Measurements from ENCODE around the gene DNMT3A.
"Not testable (repeated sequence)": the region's sequence is repeated elsewhere in the genome, so short reads cannot be mapped to it uniquely, and the experiment has no call there.

Gene DNMT3A

DNA sequence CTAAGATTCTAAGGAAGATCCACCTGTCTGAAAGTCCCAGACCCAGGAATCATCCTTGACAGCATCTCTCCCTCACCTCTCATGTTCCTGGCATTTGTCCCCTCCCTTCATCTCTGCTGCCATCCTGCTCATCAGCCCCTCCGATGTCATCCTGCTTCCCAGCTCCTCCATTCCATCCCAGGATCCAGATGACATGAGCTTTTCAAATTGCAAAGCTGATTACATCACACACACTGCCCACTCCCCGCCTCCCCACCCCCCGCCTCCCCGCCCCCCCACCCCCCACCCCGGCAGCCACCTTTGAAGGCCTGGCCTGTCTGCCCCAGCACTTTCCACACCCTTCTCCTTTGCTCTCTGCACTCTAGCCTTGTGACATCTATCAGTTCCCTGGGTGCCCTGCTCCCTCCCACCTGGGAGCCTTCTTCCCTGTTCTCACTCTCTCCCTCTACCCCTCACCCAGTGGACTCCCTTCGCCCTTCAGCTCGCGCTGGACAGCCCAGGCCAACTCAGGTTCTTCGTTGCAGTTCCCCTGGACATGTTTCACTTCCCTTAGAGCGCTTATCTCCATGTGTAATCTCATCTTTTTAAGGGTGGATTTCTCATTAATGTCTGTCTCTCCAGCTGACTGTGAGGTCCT lies 61.6 kb downstream of the DNMT3A start:
- DNase-seq = no peak

DNA sequence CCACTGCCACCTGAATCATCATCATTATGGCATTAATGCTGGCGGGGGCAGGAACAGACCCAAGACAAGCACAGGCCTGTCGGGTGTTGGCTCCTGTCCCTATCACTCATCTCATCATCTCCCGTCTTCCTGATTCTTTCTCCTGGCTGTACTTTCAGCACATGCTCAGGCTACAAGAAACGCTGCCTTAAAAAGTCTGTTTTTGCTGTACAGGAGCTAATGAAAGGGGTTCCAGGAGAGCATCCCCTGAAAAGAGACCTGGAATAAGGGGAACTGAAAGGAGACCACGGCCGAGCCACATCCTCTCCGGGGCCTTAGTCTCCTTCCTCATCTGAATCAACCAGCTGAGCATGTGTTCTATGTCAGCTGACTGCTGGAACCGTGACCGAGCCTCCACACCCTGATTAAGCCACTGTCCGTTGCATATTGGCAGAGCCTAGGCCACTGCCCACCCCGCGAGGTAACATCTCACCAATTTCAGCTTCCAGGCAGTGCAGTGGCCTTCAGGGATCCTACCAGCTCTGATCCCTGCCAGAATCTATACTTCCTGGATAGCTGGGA lies 62.6 kb downstream of the DNMT3A start:
- no peak for DNase-seq

DNA sequence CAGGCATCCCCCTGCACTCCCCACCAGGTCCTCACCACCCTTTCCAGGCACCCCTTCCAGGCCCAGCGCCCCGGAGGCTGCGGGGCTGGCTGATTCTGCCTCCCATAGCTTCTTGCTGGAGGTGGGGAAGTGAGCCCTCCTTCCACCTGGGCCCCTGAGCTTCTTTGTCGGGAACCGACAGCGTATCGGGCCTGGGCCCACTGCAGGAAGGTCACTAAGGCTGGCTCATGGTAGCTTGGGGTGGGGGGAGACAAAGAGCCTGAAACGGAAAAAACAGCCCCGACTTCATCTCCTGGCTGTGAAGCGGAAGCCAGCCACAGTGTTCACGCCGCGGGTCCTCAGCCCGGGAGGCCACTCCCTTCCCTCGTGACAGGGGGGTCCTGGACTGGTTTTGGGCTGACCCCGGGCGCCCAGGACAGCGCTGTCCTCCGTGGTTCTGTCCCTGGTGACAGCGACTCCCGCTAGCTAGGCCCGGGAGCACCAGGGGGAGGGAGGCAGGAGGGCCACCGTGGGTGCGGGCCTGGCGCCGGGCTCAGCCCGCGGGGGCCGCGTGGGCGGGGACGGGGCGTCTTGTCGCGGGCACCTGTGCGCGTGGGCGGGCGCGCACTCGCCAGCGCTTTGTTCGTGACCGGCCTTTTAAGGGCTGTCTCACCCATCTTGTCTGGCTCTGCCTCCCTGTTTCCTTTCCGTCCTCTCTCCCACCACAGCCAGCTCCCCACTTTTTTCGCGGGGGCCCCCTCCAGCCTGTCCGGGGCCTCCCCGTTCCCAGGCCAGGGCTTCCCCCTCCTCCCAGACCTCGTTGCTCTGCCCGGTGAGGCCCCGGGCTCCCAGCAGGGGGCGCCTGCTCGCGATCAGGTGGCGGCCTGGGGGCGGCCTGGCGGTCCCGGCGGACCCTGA lies 64.9 kb downstream of the DNMT3A start:
- peak; percentile 92 for DNase-seq

DNA sequence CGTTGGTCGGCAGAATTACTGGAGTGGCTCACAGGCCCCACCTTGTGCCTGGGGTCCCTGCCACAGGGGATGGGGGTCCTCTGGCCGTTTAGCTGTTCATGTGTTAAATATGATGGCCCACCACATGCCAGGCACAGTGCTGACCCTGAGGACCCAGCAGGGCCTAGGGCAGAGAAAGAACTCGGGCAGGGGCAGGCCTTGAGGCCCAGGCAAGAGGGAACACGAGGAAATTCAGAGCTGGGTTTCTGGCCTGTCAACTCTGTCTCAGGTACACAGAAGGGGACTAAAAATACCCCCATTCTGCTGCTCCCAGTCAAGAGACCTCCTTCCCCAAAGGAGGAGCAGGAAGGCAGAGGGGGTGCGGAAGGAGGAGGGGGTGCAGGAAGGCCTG lies 66.2 kb downstream of the DNMT3A start:
- DNase-seq = peak; percentile 78

DNA sequence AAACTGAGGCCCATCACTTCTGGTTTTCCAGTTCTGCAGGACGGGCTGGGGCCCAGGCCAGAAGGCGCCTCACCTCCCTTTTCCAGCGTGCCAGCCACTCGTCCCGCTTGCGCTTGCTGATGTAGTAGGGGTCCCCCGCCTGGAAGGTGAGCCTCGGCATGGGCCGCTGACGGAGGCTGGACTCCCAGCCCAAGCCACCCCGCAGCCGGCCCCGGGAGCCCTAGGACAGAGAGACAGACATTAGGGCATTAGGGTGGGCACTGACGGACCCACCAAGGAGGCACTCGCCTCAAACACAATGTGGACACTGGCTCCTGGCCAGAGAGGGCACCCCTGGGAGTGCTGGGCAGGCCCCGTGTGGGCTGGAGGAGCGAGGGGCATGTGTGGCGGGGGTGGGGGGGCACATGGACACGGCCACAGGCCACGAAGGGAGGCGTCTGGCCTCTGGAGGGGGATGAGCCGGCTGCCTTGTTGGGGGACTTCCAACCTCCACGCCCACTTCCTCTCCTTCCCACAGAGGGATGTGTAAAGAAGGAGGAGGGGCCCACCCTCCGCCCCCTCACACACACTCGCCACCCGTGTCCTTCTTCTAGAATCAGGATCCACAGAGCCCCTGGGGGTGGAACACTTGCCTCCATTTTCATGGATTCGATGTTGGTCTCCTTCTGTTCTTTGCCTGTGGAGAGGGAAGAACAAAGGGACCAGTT lies 66.7 kb downstream of the DNMT3A start:
- peak; percentile 80 for DNase-seq

DNA sequence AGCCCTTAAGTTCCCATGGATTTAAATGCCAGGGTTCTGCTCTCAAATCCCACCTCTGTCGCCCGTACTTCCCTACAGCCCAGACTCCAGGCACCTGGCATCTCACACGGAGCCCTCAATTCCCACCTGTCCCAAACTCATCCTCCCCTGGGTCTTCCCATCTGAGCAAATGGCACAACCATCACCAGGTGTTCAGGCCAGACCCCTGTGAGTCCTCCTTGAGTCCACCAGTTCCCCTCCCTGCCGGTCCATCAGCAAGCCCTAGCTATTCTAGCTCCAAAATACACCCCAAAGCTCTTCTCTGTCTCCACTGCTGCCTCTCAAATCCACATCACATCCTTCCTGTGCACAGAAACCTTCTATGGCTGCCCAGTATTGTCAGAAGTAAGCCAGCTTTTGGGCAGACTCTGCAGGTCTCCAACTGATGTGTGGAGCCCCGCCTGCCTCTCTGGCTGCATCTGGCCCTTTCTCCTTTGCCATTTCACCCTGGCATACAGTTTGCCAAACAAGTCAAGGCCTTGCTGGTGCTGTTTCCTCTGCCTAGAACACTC lies 67.7 kb downstream of the DNMT3A start:
- peak; percentile 69 for DNase-seq

DNA sequence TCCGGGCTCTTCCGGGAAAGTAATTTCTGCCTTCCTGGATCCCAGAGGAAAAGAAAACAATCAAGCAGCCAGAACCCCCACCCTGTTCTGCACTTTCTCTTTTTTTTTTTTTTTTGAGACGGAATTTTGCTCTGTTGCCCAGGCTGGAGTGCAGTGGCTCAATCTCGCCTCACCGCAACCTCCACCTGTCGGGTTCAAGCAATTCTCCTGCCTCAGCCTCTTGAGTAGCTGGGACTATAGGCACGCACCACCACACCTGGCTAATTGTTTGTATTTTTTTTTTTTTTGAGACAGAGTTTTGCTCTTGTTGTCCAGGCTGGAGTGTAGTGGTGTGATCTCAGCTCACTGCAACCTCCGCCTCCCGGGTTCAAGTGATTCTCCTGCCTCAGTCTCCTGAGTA lies 69.0 kb downstream of the DNMT3A start:
- not testable (repeated sequence) for DNase-seq

DNA sequence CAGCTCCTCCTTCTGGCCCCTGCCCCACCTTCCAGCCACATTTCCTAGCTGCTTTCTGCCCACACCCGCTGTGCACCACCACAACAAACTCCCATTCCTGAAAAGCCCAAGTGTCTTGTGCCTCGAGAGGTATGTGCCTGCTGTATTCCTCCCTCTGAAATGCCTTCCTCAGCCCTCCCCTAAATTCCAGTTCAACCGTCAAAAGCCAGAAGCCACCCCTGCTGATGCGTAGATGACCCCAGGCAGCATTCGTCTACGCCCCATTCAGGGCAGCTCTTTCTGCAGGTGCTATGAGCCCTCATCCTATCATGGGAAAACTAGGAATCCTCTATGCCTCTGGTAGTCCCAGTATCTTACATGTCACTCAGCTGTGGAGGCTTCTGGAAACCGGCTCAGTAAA lies 71.7 kb downstream of the DNMT3A start:
- no peak for DNase-seq

DNA sequence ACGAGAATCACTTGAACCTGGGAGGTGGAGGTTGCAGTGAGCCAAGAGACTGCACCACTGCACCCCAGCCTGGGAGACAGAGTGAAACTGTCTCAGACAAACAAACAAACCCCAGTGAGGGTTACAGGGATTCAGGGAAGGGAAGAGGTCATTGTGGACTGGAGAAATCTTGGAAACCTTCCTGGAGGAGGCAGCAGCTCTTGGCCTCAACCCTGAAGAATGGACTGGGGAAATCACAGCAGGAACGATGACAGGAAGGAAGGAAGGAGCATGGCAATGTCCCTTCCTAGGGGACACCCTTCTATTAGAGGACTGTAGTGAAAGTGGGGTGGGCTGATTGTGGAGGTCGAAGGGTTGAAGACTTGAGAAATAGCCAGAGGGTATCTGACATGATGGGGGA lies 72.5 kb downstream of the DNMT3A start:
- no peak for DNase-seq

DNA sequence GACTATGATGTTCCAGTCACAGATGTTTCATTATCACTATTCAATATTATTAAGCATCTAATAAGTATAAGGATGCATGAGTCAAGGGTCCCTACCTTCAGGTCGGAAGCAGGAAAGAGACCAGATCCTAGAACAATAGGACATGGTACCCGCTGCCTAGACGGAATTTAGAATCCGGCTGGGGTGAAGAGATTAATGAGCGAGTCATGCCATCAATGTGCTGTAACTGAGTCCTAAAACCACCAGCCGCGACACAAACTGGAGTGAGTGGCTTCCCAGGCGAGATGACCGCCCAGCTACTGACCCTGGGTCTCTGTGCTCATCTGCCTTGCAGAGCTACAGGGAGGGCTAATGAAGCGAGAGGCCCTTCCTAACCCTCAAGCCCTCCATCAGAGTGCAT lies 73.6 kb downstream of the DNMT3A start:
- no peak for DNase-seq

DNA sequence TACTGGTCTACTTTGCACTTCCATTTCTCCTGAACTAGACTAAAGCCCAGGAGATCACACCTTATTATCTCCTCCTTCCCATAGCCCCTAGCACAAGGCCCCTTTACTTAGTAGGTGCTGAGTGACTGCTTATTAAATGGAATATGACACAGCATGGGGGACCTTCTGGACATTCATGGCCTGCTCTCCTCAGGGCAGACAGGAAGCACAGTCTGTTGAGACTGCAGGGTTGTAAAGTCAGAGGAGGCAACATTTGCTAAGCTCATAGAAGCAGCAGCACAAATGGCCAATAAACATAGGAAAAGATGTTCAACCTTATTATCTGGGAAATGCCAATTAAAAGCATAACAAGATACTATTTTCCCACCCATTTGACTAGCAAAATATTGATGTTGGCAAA lies 75.3 kb downstream of the DNMT3A start:
- no peak for DNase-seq

DNA sequence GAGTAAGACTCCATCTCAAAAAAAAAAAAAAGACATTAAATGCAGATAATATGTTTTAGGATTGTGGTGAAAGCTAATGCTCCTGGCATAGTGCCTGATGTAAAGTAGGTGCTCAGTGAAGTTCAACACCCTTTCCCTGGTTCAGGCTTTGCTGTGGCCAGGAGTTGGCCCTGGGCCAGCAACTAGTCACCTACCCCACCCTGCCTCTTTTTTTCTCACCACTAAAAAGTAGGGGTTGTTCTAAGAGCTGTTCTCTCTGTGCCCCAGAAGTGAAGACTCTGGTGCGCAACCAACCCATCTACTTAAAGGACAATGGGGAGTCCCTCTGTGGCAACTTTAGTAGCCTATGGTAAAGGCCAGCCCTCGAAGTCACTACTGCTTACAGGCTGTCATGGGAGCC lies 75.9 kb downstream of the DNMT3A start:
- no peak for DNase-seq

DNA sequence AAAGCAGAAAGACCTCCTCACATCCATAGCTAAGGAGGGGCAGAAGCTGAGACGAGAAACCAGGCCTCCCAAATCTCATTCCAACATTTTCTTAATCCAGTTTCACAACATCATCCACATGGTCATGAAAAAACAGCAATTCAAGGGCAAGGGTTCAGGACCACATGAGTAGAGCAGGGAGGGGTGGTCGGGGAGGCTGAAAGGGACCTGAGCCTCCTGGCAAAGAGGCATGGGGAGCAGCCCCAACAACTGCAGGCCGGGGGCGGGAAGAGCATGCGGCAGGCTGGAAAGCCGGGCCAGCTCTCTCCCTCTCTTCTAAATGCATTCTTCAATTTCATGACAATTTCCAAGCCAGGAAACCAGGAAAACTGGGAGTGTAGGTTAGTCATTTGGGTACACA lies 76.7 kb downstream of the DNMT3A start:
- DNase-seq = no peak

DNA sequence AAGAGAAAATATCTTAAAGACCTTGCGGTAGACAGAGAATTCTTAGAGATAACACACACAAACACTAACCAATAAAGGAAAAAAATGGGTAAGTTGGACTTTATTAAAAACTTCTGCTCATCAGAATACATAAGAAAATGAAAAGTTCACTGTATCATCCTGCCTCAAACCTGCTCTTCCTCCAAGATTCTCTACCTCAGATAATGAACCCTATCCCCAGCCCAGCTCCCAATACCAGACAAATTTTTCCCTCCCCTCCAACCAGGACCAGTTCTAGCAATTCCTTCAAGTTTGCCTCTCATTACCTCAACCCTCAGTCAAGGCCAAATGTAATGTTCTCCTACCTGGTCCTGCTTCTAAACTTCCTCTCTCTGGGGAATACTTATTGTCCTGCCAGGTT lies 79.4 kb downstream of the DNMT3A start:
- no peak for DNase-seq

DNA sequence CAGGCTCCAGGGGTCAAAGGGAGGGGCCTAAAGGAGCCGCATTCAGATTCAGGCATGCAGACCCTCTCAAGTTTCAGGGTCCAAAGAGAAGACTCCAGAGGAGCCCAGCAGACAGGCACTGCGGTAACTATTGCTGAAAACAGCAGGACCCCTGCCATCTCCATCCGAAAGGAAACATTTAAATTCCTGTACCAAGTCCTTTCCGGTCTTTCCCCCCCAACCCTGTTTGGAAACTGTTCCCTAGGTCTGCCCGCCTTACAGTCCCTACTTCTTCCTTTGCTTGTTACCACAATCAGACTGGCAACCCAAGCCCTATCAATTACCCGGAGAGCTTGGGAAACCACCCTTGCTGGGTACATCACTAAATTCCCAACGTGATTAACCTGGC lies 82.0 kb downstream of the DNMT3A start:
- DNase-seq = no peak

DNA sequence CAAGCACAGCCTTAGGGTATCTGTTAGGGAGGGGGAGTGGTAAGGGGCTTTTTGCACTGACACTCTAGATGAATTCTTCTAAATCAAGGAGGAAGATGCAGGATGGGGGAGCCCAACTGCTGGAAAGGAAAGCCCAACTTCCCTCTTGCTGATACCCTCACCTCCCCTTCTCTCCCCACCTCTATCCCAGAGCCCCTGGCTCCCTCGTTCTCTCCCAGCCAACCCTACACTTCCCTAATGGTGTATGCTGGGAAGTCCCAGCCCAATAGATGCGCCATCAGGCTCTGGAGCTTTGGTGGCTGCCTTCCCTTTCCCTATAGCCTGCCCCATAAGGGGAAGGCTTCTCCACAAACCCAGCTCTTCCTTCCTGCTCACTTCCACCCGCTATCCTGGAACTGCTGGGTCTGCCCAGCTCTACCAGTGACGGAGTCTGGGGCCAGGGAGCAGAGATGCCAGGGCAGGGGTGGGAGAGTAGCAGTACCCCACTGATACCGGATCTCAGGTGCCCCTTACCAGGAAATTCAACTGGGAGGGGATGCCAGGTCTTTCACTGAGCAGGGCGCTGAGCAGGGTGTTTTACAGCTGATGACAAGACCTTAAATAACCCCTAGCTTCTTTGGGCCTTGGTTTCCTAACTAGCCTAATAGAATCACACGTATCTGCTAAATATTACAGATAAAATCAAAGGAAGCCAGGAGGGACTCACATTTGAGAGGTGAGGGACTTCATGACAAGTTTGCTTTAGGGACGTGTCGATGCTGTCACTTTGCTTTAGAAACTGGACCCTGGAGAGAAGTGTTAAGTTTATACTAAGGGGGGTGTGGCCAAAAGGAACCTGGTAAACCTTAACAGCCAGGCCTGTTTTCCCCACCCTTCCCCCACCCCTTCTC lies 82.6 kb downstream of the DNMT3A start:
- DNase-seq = no peak

DNA sequence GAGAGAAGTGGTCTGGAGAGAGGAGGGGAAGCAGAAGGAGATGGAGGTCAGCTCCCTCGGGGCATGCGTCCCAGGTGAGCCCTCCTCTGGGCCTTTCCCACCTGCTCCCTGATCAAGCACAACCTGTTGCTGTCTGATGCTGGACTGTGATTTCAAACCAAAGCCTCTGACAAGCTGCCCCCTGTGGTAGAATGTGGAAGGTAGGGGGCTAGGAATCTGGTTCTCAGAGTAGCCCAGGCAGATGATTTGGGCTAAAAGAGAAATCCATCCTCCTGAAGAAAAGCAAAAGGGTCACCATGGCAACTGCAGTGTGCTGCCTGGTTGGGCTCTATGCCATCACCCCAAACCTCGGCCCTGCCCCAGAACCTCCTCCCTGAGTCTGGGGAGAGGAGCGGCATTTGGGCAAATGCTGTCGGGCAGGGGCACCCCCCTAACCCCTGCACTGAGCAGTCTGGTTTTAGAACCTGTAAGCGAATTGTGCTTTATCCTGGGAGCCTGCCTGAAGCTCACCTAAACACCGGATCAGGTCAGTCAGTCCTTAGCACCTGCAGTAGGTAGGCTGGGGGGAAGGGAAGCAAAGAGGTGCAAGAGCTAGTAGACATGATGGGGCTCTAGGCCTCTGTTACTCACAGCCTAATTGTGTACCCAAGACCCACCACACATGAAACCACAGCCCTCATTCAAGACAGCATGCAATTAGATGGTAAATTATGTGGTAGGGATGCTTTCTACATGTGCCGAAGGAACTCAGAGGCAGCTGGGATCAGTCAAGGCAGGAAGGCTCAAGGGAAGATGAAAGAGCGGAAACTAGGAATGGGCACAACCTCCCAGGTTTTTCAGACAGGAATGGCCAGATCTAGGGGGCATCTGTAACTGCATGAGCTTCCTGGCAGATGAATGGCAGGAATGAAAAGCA lies 83.5 kb downstream of the DNMT3A start:
- no peak for DNase-seq

DNA sequence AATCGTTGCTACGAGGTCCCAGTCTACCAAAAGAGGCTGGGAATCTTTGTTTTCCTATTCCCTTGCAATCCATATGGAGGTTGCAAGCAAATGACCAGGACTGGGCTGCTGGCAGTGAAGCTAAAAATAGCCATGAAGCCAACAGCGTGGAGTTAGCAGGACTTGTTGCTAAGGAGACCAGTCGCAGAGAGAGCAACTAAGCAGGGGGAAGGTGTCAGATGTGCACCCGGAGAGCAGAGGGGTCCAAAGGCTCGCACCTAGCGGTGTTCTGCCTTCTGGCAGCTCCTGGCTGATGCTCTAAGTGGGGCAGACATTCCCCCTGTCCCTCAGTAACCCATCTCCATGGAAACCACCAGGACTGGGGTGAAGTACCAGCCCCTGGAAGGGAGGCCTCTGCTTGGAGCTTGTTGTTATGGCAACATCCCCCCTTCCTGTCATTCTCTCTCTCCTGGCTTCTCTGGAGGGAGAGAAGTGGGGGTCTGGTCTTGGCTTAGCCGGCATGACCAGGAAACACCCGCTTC lies 84.6 kb downstream of the DNMT3A start:
- DNase-seq = no peak

DNA sequence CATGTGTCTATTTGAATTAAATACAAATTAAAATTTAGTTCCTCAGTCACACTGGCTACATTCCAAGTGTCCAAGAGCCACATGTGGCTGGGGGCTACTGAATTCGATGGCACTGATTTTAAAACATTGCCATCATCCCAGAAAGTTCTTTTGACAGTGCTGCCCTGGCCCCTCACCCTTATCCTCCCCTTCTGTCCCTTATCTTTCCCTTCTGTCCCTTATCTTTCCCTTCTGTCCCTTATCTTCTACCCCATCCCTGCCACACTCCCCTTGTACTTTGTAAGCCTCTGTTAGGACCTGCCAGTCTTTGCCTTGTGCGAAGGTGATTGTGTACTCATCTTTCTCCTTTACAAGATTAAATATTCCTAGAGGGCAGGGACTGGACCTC lies 85.2 kb downstream of the DNMT3A start:
- DNase-seq = no peak

DNA sequence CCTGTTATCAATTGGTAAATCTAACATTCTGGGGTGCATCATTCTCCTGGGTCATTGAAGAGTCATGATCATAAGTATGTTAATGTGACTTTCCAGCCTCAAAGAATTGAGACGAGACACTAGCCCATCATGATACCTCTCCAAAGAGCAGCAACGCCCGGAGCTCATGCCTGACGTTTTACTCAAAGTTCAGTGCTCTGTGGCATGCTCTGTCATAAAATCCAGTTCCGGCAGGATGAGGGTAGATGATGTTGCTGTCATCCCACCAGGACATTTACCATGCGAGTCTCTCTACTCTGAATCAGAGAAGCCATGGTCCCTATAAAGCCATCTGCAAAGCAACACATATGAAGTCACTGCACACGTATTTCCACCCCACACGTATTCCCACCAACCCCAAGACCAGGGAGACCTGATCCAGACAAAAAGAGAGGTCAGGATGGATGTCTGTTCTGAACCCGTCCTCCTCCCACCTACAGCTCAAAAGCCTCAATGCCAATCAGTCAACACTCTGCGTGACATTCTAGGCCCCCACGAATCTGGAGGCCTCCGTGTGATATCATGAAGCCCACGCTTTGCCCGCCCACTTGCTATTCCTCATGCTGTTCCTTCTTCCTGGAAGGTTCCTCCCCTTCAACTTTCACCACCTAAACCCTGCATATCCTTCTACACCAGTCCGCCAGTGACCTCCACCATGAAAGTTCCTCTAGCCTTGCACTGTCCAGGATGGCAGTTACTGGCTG lies 85.8 kb downstream of the DNMT3A start:
- DNase-seq = no peak
